H1 (cell line): ENCODE measurements around the gene KNOP1. TPM values are rescaled to one million over a fixed set of nuclear protein-coding genes. Genes with fewer than 3 reads are reported as not detected.

Experiments
- CTCF ChIA-PET: fragments of 300-600 bp; sonication (Branson Sonifier 250); formaldehyde crosslinking; loops from one replicate; lab custom pipeline; 2021; ENCODE audit not compliant: partially characterized antibody; lab: Charles Lee
- POLR2A ChIA-PET: fragments of 300-600 bp; sonication (Branson Sonifier 250); formaldehyde crosslinking; loops from one replicate; lab custom pipeline; 2021; ENCODE audit warnings: inconsistent platforms; ENCODE audit not compliant: partially characterized antibody; lab: Charles Lee
- DNase-seq, 2 experiments: peaks; one replicate each; pipeline versions ENCODE4 v3.0.0 to v3.0.0-alpha.2; 2010 to 2022; ENCODE audit warnings: low spot score in 2 of 2, low read depth in 1 of 2, mixed read lengths in 1 of 2
- FAIRE-seq: peaks from 2 replicates; lab custom pipeline; 2011; peaks lifted over from hg19 to GRCh38; lab: Jason Lieb, UNC
- H2AFZ ChIP-seq: 2 replicates; pipeline ENCODE4 v1.8.1; 2012; ENCODE audit warnings: low read length, inconsistent platforms
- H2AK5ac ChIP-seq: 2 replicates; pipeline ENCODE4 v1.6.1; 2013; ENCODE audit warnings: low read depth, low read length
- H2BK120ac ChIP-seq: replicated peaks from 2 replicates; pipeline ENCODE3; 2013; ENCODE audit warnings: low read depth, low read length, inconsistent platforms
- H2BK12ac ChIP-seq: 2 replicates; pipeline ENCODE4 v1.6.1; 2013; ENCODE audit warnings: low read depth, low read length
- H2BK15ac ChIP-seq: 2 replicates; pipeline ENCODE4 v1.6.1; 2013; ENCODE audit warnings: low read length
- H2BK20ac ChIP-seq: 2 replicates; pipeline ENCODE4 v1.6.1; 2013; ENCODE audit warnings: low read length
- H2BK5ac ChIP-seq: 2 replicates; pipeline ENCODE4 v1.6.1; 2013; ENCODE audit warnings: low read depth, low read length
- H3K14ac ChIP-seq: 2 replicates; pipeline ENCODE4 v1.6.1; 2013; ENCODE audit warnings: inconsistent platforms; ENCODE audit not compliant: insufficient read length
- H3K18ac ChIP-seq: 2 replicates; pipeline ENCODE4 v1.6.1; 2013; ENCODE audit warnings: low read length; ENCODE audit errors: extremely low read depth
- H3K23ac ChIP-seq: 2 replicates; pipeline ENCODE4 v1.6.1; 2013; ENCODE audit warnings: inconsistent platforms; ENCODE audit not compliant: insufficient read length
- H3K23me2 ChIP-seq: 2 replicates; pipeline ENCODE4 v1.6.1; 2013; ENCODE audit warnings: low read depth, low read length
- H3K27ac ChIP-seq: 2 replicates; pipeline ENCODE4 v1.6.1; 2011; ENCODE audit warnings: low read depth, low read length, inconsistent platforms
- H3K27me3 ChIP-seq, 4 experiments: replicated peaks in 1 of 4; 1 replicate in 1 of 4; 2 replicates in 3 of 4; pipeline versions ENCODE4 v1.6.1 to v1.8.1; 2011 to 2013; ENCODE audit warnings: low read length in 3 of 4, mild to moderate bottlenecking in 3 of 4, inconsistent platforms in 2 of 4, mixed read lengths in 2 of 4, moderate library complexity in 1 of 4; ENCODE audit not compliant: control insufficient read depth in 3 of 4, insufficient read depth in 3 of 4; ENCODE audit errors: extremely low read depth in 1 of 4
- H3K36me3 ChIP-seq, 4 experiments: 2 replicates each; pipeline versions ENCODE4 v1.6.1 to v1.8.1; 2011 to 2013; ENCODE audit warnings: mild to moderate bottlenecking in 4 of 4, low read length in 3 of 4, moderate library complexity in 2 of 4, control low read depth in 1 of 4, inconsistent platforms in 1 of 4; ENCODE audit not compliant: insufficient read depth in 4 of 4, control insufficient read depth in 2 of 4
- H3K4ac ChIP-seq: replicated peaks from 2 replicates; pipeline ENCODE3; 2013; ENCODE audit warnings: low read length, low read depth, mixed read lengths, inconsistent platforms; ENCODE audit not compliant: insufficient read length
- H3K4me1 ChIP-seq, 4 experiments: replicated peaks in 1 of 4; 1 replicate in 1 of 4; 2 replicates in 3 of 4; pipeline versions ENCODE4 v1.6.1 to v1.8.1; 2011 to 2013; ENCODE audit warnings: low read length in 3 of 4, inconsistent platforms in 2 of 4, mixed read lengths in 1 of 4; ENCODE audit not compliant: insufficient read depth in 4 of 4, control insufficient read depth in 3 of 4
- H3K4me2 ChIP-seq, 2 experiments: 2 replicates each; pipeline versions ENCODE4 v1.6.1 to v1.8.1; 2011 to 2013; ENCODE audit warnings: low read depth in 2 of 2, low read length in 2 of 2, control low read depth in 1 of 2, inconsistent platforms in 1 of 2, mild to moderate bottlenecking in 1 of 2; ENCODE audit not compliant: insufficient read depth in 1 of 2
- H3K4me3 ChIP-seq, 4 experiments: fragments of 200-600, 300-600 bp in 1 of 4; sonication (generic), shearing (Covaris generic), sonication (Bioruptor Twin) in 1 of 4; 2 replicates each; pipeline versions ENCODE4 v1.5.1 to v1.8.1; 2011 to 2016; ENCODE audit warnings: low read length in 4 of 4, low read depth in 3 of 4, control low read depth in 2 of 4, inconsistent platforms in 2 of 4, mild to moderate bottlenecking in 2 of 4, mixed read lengths in 1 of 4, moderate library complexity in 1 of 4; ENCODE audit not compliant: insufficient read depth in 2 of 4; ENCODE audit errors: extremely low read depth in 1 of 4
- H3K56ac ChIP-seq: replicated peaks from 2 replicates; pipeline ENCODE3; 2013; ENCODE audit warnings: low read depth, mild to moderate bottlenecking, mixed read lengths, low read length, inconsistent platforms; ENCODE audit not compliant: insufficient read length
- H3K79me1 ChIP-seq: 2 replicates; pipeline ENCODE4 v1.6.1; 2013; ENCODE audit warnings: low read depth, low read length, control low read depth
- H3K79me2 ChIP-seq, 2 experiments: 2 replicates each; pipeline versions ENCODE4 v1.6.1 to v1.8.1; 2012 to 2013; ENCODE audit warnings: low read length in 2 of 2, mild to moderate bottlenecking in 2 of 2, inconsistent platforms in 1 of 2; ENCODE audit not compliant: insufficient read depth in 2 of 2, control insufficient read depth in 1 of 2
- H3K9ac ChIP-seq, 4 experiments: replicated peaks in 1 of 4; 1 replicate in 1 of 4; 2 replicates in 3 of 4; pipeline versions ENCODE4 v1.6.1 to v1.8.1; 2011 to 2013; ENCODE audit warnings: low read depth in 3 of 4, low read length in 3 of 4, control low read depth in 2 of 4, mild to moderate bottlenecking in 2 of 4, moderate library complexity in 2 of 4, inconsistent platforms in 1 of 4; ENCODE audit errors: extremely low read depth in 1 of 4
- H3K9me3 ChIP-seq, 2 experiments: 2 replicates each; pipeline versions ENCODE4 v1.6.1 to v1.8.1; 2012 to 2013; ENCODE audit warnings: mild to moderate bottlenecking in 2 of 2, moderate library complexity in 2 of 2, control low read depth in 1 of 2, inconsistent platforms in 1 of 2, low read depth in 1 of 2, low read length in 1 of 2, mixed read lengths in 1 of 2; ENCODE audit not compliant: insufficient read depth in 2 of 2
- H4K20me1 ChIP-seq, 2 experiments: replicated peaks in 1 of 2; 2 replicates each; pipeline versions ENCODE3 to v1.8.1; 2011 to 2013; ENCODE audit warnings: inconsistent platforms in 2 of 2, low read length in 2 of 2, mild to moderate bottlenecking in 1 of 2; ENCODE audit not compliant: insufficient read depth in 2 of 2, control insufficient read depth in 1 of 2
- H4K5ac ChIP-seq: 2 replicates; pipeline ENCODE4 v1.6.1; 2013; ENCODE audit warnings: low read length, low read depth, mixed read lengths, inconsistent platforms; ENCODE audit not compliant: insufficient read length
- H4K8ac ChIP-seq: 2 replicates; pipeline ENCODE4 v1.8.0; 2013; ENCODE audit warnings: mild to moderate bottlenecking, moderate library complexity, low read length, inconsistent platforms; ENCODE audit not compliant: insufficient read depth; ENCODE audit errors: extremely low read depth
- H4K91ac ChIP-seq: replicated peaks from 2 replicates; pipeline ENCODE3; 2013; ENCODE audit warnings: low read length, mixed read lengths, inconsistent platforms; ENCODE audit not compliant: insufficient read length
- MAX ChIP-seq: IDR thresholded peaks from 2 replicates; pipeline ENCODE4 v1.6.1; 2012; ENCODE audit warnings: inconsistent platforms
- SIX5 ChIP-seq: IDR thresholded peaks from 2 replicates; pipeline ENCODE4 v1.6.1; 2011; ENCODE audit warnings: mild to moderate bottlenecking, low read depth, low read length
- WGBS, 2 experiments: shearing (Covaris generic) in 1 of 2; methylation state at CpG; one replicate each; pipeline versions ENCODE4 v1.1.6 to v1.1.7; 2013 to 2015; ENCODE audit warnings: low lambda C conversion rate in 2 of 2, mixed read lengths in 2 of 2, inconsistent platforms in 1 of 2, low coverage in 1 of 2, missing lambda C conversion rate in 1 of 2; ENCODE audit not compliant: insufficient replicate concordance in 2 of 2, insufficient coverage in 1 of 2, insufficient read length in 1 of 2; ENCODE audit errors: extremely low coverage in 1 of 2, missing lambda C conversion rate in 1 of 2; 5-methylcytosine and 5-hydroxymethylcytosine counted together
- polyA plus RNA-seq, 7 experiments: library from polyadenylated mRNA; depleted of rRNA in 3 of 7; stranded (reverse) in 5 of 7; unstranded in 2 of 7; fragments of >200 nt in 5 of 7; fragments of 200-250 nt in 2 of 7; gene quantifications; 1 replicate in 5 of 7; 2 replicates in 1 of 7; 4 replicates in 1 of 7; pipeline versions ENCODE4 v1.2.1 to v1.2.3, GENCODE V29; 2011 to 2013; ENCODE audit warnings: missing spikeins in 2 of 7, mixed read lengths in 2 of 7
- total RNA-seq: library from RNA; stranded (reverse); fragmentation: NEBNext Ultra II Directional; extraction: Animal tissue kit (Norgen Biotek cat#: 25700); gene quantifications from 2 replicates; pipeline ENCODE4 v1.2.1, GENCODE V29; 2021

Gene KNOP1
- total and polyA plus RNA-seq, 2 of the 8 experiments (the other 6 are each of a cell fraction or from before 2014, with no cell fraction given): 21.6 to 87.9 TPM

GRCh38 chr16:19696961-19697360 lies 21.1 kb downstream of the KNOP1 start:
- Histone ChIP-seq H2BK12ac (no peak overlapping the region), H3K4me1 (no peaks in the 10 kb centered on the region), H3K56ac (no peak overlapping the region), H3K36me3 (peaks cover 11 to 42% (median 27%) of the 10 kb centered on the region in 4 experiments), H3K9ac (no peak overlapping the region), H2BK5ac (no peak overlapping the region), H4K20me1 (no peaks in the 10 kb centered on the region), H2AFZ (no peak overlapping the region), H3K4me3 (no peak overlapping the region), H4K5ac (no peak overlapping the region), H4K8ac (no peak overlapping the region; the same call in 1 of the 2 replicates), H3K23ac (no peak overlapping the region), H3K9me3 (peaks cover 6 to 17% of the 10 kb centered on the region in 2 experiments), H3K27me3 (no peaks in the 10 kb centered on the region), H3K4ac (no peak overlapping the region), H2BK15ac (no peak overlapping the region), H3K18ac (no peak overlapping the region), H3K4me2 (no peak overlapping the region), H2BK20ac (no peak overlapping the region), H3K27ac (no peak overlapping the region), H2AK5ac (no peak overlapping the region), H3K79me1 (peaks cover 3% of the 10 kb centered on the region; the same call in 1 of the 2 replicates), H2BK120ac (no peak overlapping the region), H3K14ac (no peak overlapping the region), H3K79me2 (no peaks in the 10 kb centered on the region; a peak in 1 of 4 replicates), H3K23me2 (no peaks in the 10 kb centered on the region), H4K91ac (no peak overlapping the region)
- TF ChIP-seq SIX5 (no peak), MAX (0 out of 2 replicates have a peak, but pooled peaks have one; percentile 12)
- ChIA-PET POLR2A (interaction anchor here (0.9 to 5.2 kb wide), 8 partner anchors 8 to 22 kb away, joined by 3 to 23 read pairs (median 6); no protein-coding TSS in a partner anchor), CTCF (interaction anchor here (0.6 to 1.5 kb wide), 6 partner anchors 9 to 190 kb away, joined by 3 to 8 read pairs (median 3); no protein-coding TSS in a partner anchor)
- 96% methylated on average over 15 of the region's 15 CpGs; no CpG with 5 or more reads in 1 of the 2 experiments for WGBS, 2 experiments
- FAIRE-seq: no peak
- no peak for DNase-seq
